Liver (tissue), 9 donors: ENCODE results near the gene OTUD1. TPM values are rescaled to one million over a fixed set of nuclear protein-coding genes. Genes with fewer than 3 reads are reported as not detected.

Experiments used
- DNase-seq: peaks from one replicate; pipeline ENCODE4 v3.0.0-alpha.2; 2017; ENCODE audit warnings: low spot score
- H3K27ac ChIP-seq, 2 donors: one replicate each; pipeline ENCODE4 v1.7.0; 2013; ENCODE audit warnings: inconsistent platforms in 2 of 2, low read length in 2 of 2, control low read depth in 1 of 2, low read depth in 1 of 2, mild to moderate bottlenecking in 1 of 2
- H3K27me3 ChIP-seq, 4 donors: one replicate each; pipeline versions ENCODE4 v1.6.1 to v1.7.0; 2013; ENCODE audit warnings: low read length in 3 of 4, inconsistent platforms in 1 of 4, mild to moderate bottlenecking in 1 of 4, moderate library complexity in 1 of 4; ENCODE audit not compliant: control insufficient read depth in 4 of 4, insufficient read depth in 4 of 4
- H3K36me3 ChIP-seq, 4 donors: one replicate each; pipeline versions ENCODE4 v1.6.1 to v1.7.0; 2013; ENCODE audit warnings: low read length in 3 of 4, mild to moderate bottlenecking in 3 of 4, low read depth in 1 of 4, moderate library complexity in 1 of 4; ENCODE audit not compliant: control insufficient read depth in 4 of 4, insufficient read depth in 3 of 4
- H3K4me1 ChIP-seq, 4 donors: one replicate each; pipeline versions ENCODE4 v1.6.1 to v1.7.0; 2013; ENCODE audit warnings: low read length in 3 of 4, mild to moderate bottlenecking in 3 of 4, moderate library complexity in 1 of 4; ENCODE audit not compliant: control insufficient read depth in 4 of 4, insufficient read depth in 4 of 4
- H3K4me3 ChIP-seq, 3 donors: one replicate each; pipeline versions ENCODE4 v1.6.1 to v1.7.0; 2013; ENCODE audit warnings: low read length in 3 of 3, control low read depth in 1 of 3, low read depth in 1 of 3, mild to moderate bottlenecking in 1 of 3
- H3K9ac ChIP-seq, 2 donors: one replicate each; pipeline ENCODE4 v1.7.0; 2013; ENCODE audit warnings: low read length in 2 of 2, mild to moderate bottlenecking in 2 of 2, moderate library complexity in 2 of 2, control low read depth in 1 of 2, low read depth in 1 of 2
- H3K9me3 ChIP-seq, 4 donors: one replicate each; pipeline versions ENCODE4 v1.6.1 to v1.7.0; 2013; ENCODE audit warnings: low read length in 3 of 4; ENCODE audit not compliant: control insufficient read depth in 4 of 4
- ATF3 ChIP-seq: IDR thresholded peaks from 2 replicates; pipeline ENCODE4 v1.6.1; 2016; ENCODE audit warnings: antibody characterized with exemption
- CTCF ChIP-seq: fragments of 150-350 bp; IDR thresholded peaks from 2 replicates; pipeline ENCODE4 v1.5.1; 2017; ENCODE audit warnings: improper control_type of control experiment, low read depth, low read length; ENCODE audit not compliant: missing input control
- EGR1 ChIP-seq, 2 donors: IDR thresholded peaks; 2 replicates each; pipeline ENCODE4 v1.6.1; 2016 to 2018; ENCODE audit warnings: antibody characterized with exemption in 2 of 2, low read depth in 2 of 2
- FOXA1 ChIP-seq: IDR thresholded peaks from 2 replicates; pipeline ENCODE4 v1.6.1; 2016; ENCODE audit warnings: antibody characterized with exemption
- FOXA2 ChIP-seq: IDR thresholded peaks from 2 replicates; pipeline ENCODE4 v1.6.1; 2016; ENCODE audit warnings: antibody characterized with exemption
- GABPA ChIP-seq, 2 donors: IDR thresholded peaks in 1 of 2; conservative IDR thresholded peaks in 1 of 2; 2 replicates each; pipeline ENCODE4 v1.6.1; 2016; ENCODE audit warnings: antibody characterized with exemption in 2 of 2, mild to moderate bottlenecking in 1 of 2, moderate library complexity in 1 of 2
- HNF4A ChIP-seq, 2 donors: conservative IDR thresholded peaks; 2 replicates each; pipeline ENCODE4 v1.6.1; 2016; ENCODE audit warnings: antibody characterized with exemption in 2 of 2, mild to moderate bottlenecking in 2 of 2
- HNF4G ChIP-seq: IDR thresholded peaks from 2 replicates; pipeline ENCODE4 v1.6.1; 2016; ENCODE audit warnings: antibody characterized with exemption
- JUND ChIP-seq, 2 donors: IDR thresholded peaks; 2 replicates each; pipeline ENCODE4 v1.6.1; 2016; ENCODE audit warnings: antibody characterized with exemption in 2 of 2
- MAX ChIP-seq: IDR thresholded peaks from 2 replicates; pipeline ENCODE4 v1.6.1; 2016; ENCODE audit warnings: antibody characterized with exemption
- NR2F2 ChIP-seq: IDR thresholded peaks from 2 replicates; pipeline ENCODE4 v1.6.1; 2016; ENCODE audit warnings: antibody characterized with exemption
- RAD21 ChIP-seq, 2 donors: IDR thresholded peaks; 2 replicates each; pipeline ENCODE4 v1.6.1; 2016; ENCODE audit warnings: antibody characterized with exemption in 2 of 2, mild to moderate bottlenecking in 2 of 2
- REST ChIP-seq: IDR thresholded peaks from 2 replicates; pipeline ENCODE4 v1.6.1; 2016; ENCODE audit warnings: antibody characterized with exemption, mild to moderate bottlenecking
- RXRA ChIP-seq, 2 donors: IDR thresholded peaks; 2 replicates each; pipeline ENCODE4 v1.6.1; 2017 to 2018; ENCODE audit warnings: antibody characterized with exemption in 2 of 2, mild to moderate bottlenecking in 1 of 2
- SP1 ChIP-seq: IDR thresholded peaks from 2 replicates; pipeline ENCODE4 v1.6.1; 2018; ENCODE audit warnings: antibody characterized with exemption, mild to moderate bottlenecking
- TAF1 ChIP-seq: conservative IDR thresholded peaks from 2 replicates; pipeline ENCODE4 v1.6.1; 2016; ENCODE audit warnings: antibody characterized with exemption, mild to moderate bottlenecking
- YY1 ChIP-seq: IDR thresholded peaks from 2 replicates; pipeline ENCODE4 v1.6.1; 2016; ENCODE audit warnings: antibody characterized with exemption, mild to moderate bottlenecking
- ZBTB33 ChIP-seq: IDR thresholded peaks from 2 replicates; pipeline ENCODE4 v1.6.1; 2016; ENCODE audit warnings: antibody characterized with exemption
- WGBS: extraction: QIAGEN DNeasy Blood & Tissue Kit; methylation state at CpG from one replicate; pipeline ENCODE4 v1.1.7; 2013; 5-methylcytosine and 5-hydroxymethylcytosine counted together
- polyA plus RNA-seq, 2 donors: library from polyadenylated mRNA; stranded (reverse) in 1 of 2; unstranded in 1 of 2; fragments of 200-250 nt in 1 of 2; fragments of >200 nt in 1 of 2; fragmentation: Nextera tagmentation in 1 of 2; extraction: Ambion mirVana in 1 of 2; gene quantifications; one replicate each; pipeline versions ENCODE4 v1.2.1 to v1.2.3, GENCODE V29; 2013 to 2015
- total RNA-seq, 2 donors: library from RNA; depleted of rRNA; stranded (reverse); fragments of >200 nt; gene quantifications; one replicate each; pipeline ENCODE4 v1.2.3, GENCODE V29; 2014
- donor health status: healthy.
- donor health status: healthy.
- donor health status: healthy.
- donor health status: healthy.
- donor health status: healthy.

The OTUD1 gene
- total and polyA plus RNA-seq, 4 donors = 1.5 to 5.9 (median 2.9) TPM

- peak overlapping the region; percentile 47 to 57 for H3K27ac ChIP-seq
- TF ChIP-seq EGR1 (IDR thresholded peaks at IDR 0.05; ENCODE audit: low read depth in 2 of 2) (peak in 1 of 2 donors; percentile 30), REST (peak; percentile 34), HNF4G (no peak), RXRA (IDR thresholded peaks at IDR 0.05) (peak; percentile 36 to 63), FOXA1 (no peak), JUND (IDR thresholded peaks at IDR 0.05) (peak; percentile 16 to 29), ATF3 (peak; percentile 42), NR2F2 (no peak), RAD21 (IDR thresholded peaks at IDR 0.05) (peak; percentile 15 to 34), MAX (peak; percentile 82), CTCF (no peak), SP1 (peak; percentile 52), YY1 (peak; percentile 34), GABPA (IDR thresholded peaks at IDR 0.05 in 1 of 2, conservative IDR thresholded peaks at IDR 0.05 in 1 of 2) (no peak), HNF4A (conservative IDR thresholded peaks at IDR 0.05) (peak; percentile 63 to 65), ZBTB33 (no peak), TAF1 (no peak), FOXA2 (no peak)
- no peak for DNase-seq
- 27% methylated on average over 3 of the region's 3 CpGs for WGBS
- H3K36me3 ChIP-seq = no peaks in the 10 kb centered on the region
- no peaks in the 10 kb centered on the region for H3K9me3 ChIP-seq
- H3K9ac ChIP-seq = no peak overlapping the region
- no peak overlapping the region for H3K4me3 ChIP-seq
- peaks cover 4 to 21% (median 14%) of the 10 kb centered on the region in 4 donors for H3K4me1 ChIP-seq
- H3K27me3 ChIP-seq = no peaks in the 10 kb centered on the region
These were observed 41.1 kb downstream of the OTUD1 start for GRCh38 chr10:23479798-23480473.
